ENCODE measurements around the gene TIFAB. TPM values are rescaled to one million over a fixed set of nuclear protein-coding genes. Genes with fewer than 3 reads are reported as not detected.

TIFAB gene
- total and polyA plus RNA-seq, 2 experiments from 2014 or later = not detected

GRCh38 chr5:135458921-135459331 lies 6.8 kb upstream of the TIFAB start (continued):
- TF ChIP-seq ZNF462 (CRISPR knock-in tag; IDR thresholded peaks at IDR 0.05) (no peak), EZH2 (IDR thresholded peaks at IDR 0.05; ENCODE audit: low read depth, unreplicated experiment) (no peak), JUNB (IDR thresholded peaks at IDR 0.05; ENCODE audit: unreplicated experiment) (no peak), CREB1 (CRISPR knock-in tag; IDR thresholded peaks at IDR 0.05; ENCODE audit: low read depth) (no peak), ZNF114 (CRISPR knock-in tag; IDR thresholded peaks at IDR 0.05) (no peak), STAT1 (IDR thresholded peaks at IDR 0.05; ENCODE audit: unreplicated experiment) (no peak), NANOG (IDR thresholded peaks at IDR 0.05; ENCODE audit: borderline replicate concordance) (no peak)

GRCh38 chr5:135458356-135458755 lies 6.2 kb upstream of the TIFAB start:
- H2AFZ ChIP-seq = no peak overlapping the region
- H3K9me2 ChIP-seq (ENCODE audit: insufficient read depth) = no peaks in the 10 kb centered on the region
- peaks cover 26% of the 10 kb centered on the region for H3K27me3 Mint-ChIP-seq (ENCODE audit: insufficient read depth, low read depth, poor library complexity)
- H3K27ac Mint-ChIP-seq = no peak overlapping the region
- H3K27me3 ChIP-seq (ENCODE audit: insufficient read depth) = peaks cover 26% of the 10 kb centered on the region
- H3K4me2 ChIP-seq = no peak overlapping the region
- H3K36me3 Mint-ChIP-seq (ENCODE audit: low read depth) = no peaks in the 10 kb centered on the region
- H4K20me1 ChIP-seq (replicated peaks; ENCODE audit: insufficient read depth) = no peaks in the 10 kb centered on the region
- DNase-seq (ENCODE audit: low spot score) = no peak
- no peaks in the 10 kb centered on the region for H3K79me2 ChIP-seq (replicated peaks; ENCODE audit: insufficient read depth)
- no peak for ATAC-seq
- H3K4me3 ChIP-seq = no peak overlapping the region
- H3F3A ChIP-seq (replicated peaks; ENCODE audit: low read depth) = no peaks in the 10 kb centered on the region
- no peak overlapping the region for H3K27ac ChIP-seq (ENCODE audit: low read depth)
- H3K4me1 Mint-ChIP-seq = no peaks in the 10 kb centered on the region
- no peaks in the 10 kb centered on the region for H3K4me1 ChIP-seq (ENCODE audit: insufficient read depth)
- H3K4me3 Mint-ChIP-seq = no peak overlapping the region
- H3K36me3 ChIP-seq (ENCODE audit: insufficient read depth) = no peaks in the 10 kb centered on the region
- H3K9me3 Mint-ChIP-seq = no peaks in the 10 kb centered on the region
- TF ChIP-seq ZNF462 (CRISPR knock-in tag; IDR thresholded peaks at IDR 0.05) = no peak
- TF ChIP-seq ETS1 (IDR thresholded peaks at IDR 0.05) = no peak
- TF ChIP-seq CREB1 (CRISPR knock-in tag; IDR thresholded peaks at IDR 0.05; ENCODE audit: low read depth) = no peak
- TF ChIP-seq POLR2AphosphoS5 (IDR thresholded peaks at IDR 0.05; ENCODE audit: low read depth) = no peak

Data from GM23338 (cell line).